ENCODE data around the gene FEV.

FEV gene

DNA sequence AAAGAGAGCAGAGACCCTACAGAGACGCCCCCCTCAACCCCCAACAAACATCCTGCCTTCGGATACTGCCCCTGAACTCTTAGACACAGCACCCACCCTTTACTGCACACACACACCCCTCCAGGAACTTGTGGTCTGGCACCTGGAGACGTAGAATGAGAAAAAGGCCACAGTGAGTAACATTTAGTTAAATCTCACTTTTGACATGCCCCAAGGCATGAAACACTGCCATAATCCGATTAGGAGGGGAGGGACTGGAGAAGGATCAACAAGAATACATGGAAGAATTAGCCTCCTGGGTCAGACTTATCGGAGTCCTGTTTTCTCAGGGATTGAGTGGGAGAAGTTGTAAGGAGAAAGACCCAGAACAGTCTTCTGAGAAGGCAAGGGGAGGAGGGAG, 21.4 kb downstream of the FEV start:
- TF ChIP-seq, protein P1, sequence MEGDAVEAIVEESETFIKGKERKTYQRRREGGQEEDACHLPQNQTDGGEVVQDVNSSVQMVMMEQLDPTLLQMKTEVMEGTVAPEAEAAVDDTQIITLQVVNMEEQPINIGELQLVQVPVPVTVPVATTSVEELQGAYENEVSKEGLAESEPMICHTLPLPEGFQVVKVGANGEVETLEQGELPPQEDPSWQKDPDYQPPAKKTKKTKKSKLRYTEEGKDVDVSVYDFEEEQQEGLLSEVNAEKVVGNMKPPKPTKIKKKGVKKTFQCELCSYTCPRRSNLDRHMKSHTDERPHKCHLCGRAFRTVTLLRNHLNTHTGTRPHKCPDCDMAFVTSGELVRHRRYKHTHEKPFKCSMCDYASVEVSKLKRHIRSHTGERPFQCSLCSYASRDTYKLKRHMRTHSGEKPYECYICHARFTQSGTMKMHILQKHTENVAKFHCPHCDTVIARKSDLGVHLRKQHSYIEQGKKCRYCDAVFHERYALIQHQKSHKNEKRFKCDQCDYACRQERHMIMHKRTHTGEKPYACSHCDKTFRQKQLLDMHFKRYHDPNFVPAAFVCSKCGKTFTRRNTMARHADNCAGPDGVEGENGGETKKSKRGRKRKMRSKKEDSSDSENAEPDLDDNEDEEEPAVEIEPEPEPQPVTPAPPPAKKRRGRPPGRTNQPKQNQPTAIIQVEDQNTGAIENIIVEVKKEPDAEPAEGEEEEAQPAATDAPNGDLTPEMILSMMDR (conservative IDR thresholded peaks at IDR 0.05) = no peak
- peak overlapping the region; percentile 58; the same call in 1 of the 2 replicates for H3K27ac ChIP-seq

DNA sequence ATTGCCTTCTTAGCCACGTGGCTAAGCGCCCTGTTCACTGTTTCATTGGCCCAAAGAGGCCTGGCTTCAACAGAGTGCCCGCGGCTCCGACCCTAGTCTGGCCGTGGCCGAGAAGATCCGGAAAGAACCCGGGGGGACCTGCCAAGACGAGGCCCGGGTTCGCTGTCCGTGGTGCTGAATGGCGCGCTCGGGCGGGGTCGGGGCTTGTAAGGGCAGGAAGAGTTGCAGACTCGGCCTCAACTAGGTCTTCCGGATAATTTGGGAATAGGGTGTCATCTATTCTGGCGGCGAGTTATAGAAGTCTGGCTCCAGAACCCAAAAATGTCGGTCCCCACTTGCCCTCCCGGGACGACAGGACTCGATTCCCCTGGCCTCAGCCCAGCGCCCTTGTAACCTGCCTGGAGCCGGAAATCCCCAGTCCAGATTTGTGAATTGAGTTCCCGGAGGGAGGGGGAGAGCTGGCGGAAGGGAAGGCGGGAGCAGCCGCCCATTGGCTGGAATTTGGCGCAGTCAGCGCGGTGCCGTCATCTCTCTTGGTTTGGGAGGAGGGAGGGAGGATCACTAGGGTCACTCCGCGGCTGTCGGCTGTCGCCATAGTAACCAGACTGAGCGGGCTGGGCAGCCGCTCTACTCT, 22.0 kb downstream of the FEV start:
- peak overlapping the region; percentile 58; the same call in 1 of the 2 replicates for H3K27ac ChIP-seq
- TF ChIP-seq, protein P1 (conservative IDR thresholded peaks at IDR 0.05) = no peak

DNA sequence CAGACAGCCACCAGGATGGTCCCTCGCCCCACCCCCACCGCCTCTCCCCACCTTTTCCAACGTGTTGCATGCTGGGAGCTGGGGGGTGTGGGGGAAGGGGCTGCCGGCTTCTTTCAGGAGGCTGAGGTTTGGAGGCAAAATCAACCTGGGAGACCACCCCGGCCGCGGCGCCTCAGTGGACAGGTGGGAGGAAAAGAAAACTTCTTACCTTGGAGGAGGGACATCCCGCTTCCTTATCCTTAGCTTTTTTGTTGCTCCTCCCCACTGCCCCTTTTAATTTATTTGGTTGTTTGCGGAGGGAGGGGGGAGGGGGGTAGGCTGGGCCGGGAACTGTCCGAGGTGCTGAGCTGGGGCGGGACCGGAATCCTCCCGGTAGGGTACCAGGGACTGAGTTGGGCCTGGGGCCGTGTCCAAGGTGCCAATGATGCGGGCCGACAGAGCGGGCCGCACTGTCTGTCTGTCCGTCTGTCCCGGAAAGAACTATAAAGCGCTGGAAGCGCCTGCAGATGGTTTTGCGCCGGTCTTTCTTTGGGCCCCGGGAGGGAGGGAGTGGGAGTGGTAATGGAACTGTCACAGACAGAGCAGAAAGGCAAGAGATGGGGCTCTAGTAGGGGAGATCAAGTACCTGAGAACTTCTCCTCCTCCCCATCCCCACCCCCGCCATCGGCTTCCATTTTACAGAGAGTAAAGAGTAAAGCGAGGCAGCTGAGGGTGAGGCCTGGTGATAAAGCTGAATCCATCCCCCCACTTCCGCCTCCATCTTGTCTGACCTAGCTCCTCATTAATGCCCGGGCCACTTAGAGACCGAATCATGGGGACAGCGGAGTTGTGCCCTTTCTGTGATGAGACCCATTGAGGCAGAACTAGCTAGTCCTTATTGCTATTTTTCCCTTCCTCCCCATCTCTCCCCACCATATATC, 23.1 kb downstream of the FEV start:
- H3K27ac ChIP-seq = no peak overlapping the region
- TF ChIP-seq, protein P1 (conservative IDR thresholded peaks at IDR 0.05) = no peak

DNA sequence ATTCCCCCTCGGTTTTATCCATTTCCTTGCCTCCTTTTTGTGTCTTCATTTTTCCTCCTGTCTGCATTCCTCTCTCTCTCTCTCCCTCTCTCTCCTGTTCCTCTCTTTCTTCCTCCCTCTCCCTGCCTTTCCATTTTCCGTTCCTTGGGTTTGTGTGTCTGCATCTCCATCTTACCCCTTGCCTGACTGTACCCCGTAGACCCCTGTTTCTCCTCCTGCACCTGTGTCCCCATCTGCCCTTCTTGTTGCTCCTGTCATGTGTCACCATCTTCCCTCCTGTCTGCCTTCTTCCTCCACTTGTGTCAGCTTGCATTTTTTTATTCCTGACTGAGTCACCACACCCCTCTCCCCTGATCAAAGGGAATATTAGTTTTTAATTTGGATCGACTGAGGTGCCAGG, 23.8 kb downstream of the FEV start:
- H3K27ac ChIP-seq = no peak overlapping the region; the same call in 1 of the 2 replicates
- TF ChIP-seq, protein P1 (conservative IDR thresholded peaks at IDR 0.05) = no peak

DNA sequence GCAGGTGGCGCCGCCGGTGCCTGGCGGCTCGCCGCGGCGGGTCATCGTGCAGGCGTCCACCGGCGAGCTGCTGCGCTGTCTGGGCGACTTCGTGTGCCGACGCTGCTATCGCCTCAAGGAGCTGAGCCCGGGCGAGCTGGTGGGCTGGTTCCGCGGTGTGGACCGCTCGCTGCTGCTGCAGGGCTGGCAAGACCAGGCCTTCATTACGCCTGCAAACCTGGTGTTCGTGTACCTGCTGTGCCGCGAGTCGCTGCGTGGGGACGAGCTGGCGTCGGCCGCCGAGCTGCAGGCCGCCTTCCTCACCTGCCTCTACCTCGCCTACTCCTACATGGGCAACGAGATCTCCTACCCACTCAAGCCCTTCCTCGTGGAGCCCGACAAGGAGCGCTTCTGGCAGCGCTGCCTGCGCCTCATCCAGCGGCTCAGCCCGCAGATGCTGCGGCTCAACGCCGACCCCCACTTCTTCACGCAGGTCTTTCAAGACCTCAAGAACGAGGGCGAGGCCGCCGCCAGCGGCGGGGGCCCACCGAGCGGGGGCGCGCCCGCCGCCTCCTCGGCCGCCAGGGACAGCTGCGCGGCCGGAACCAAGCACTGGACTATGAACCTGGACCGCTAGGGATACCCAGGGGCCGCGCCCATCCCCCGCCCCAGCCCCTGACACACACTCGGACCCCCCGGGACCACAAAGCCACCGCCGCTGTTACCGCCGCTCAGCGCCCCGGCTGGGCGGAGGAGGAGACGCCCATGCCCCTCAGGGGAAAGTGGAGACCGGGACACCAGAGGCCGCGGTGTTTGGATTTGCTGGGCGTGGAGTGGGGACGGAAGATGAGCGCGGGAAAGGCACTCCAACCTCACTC, 24.4 kb downstream of the FEV start:
- TF ChIP-seq, protein P1 (conservative IDR thresholded peaks at IDR 0.05) = 0 out of 2 replicates have a peak, but pooled peaks have one; percentile 16
- H3K27ac ChIP-seq = peak overlapping the region; percentile 68; the same call in 1 of the 2 replicates

DNA sequence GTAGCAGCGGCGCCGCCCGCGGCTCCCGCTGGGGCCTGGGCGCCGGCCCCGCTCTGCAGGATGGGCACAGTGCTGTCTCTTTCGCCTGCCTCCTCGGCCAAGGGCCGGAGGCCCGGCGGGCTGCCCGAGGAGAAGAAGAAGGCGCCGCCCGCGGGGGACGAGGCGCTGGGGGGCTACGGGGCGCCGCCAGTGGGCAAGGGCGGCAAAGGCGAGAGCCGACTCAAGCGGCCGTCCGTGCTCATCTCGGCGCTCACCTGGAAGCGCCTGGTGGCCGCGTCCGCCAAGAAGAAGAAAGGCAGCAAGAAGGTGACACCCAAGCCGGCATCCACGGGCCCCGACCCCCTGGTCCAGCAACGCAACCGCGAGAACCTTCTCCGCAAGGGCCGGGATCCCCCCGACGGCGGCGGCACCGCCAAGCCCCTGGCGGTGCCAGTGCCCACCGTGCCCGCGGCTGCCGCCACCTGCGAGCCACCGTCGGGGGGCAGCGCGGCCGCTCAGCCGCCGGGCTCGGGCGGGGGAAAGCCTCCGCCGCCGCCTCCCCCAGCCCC, 25.1 kb downstream of the FEV start:
- H3K27ac ChIP-seq = peak overlapping the region; percentile 68; the same call in 1 of the 2 replicates
- TF ChIP-seq, protein P1 (conservative IDR thresholded peaks at IDR 0.05) = no peak

Data from VCaP (cell line).